Cardiac fibroblast (primary cell): ENCODE measurements around the gene CTIF.

Source experiments
- DNase-seq, 2 donors: peaks; one replicate each; pipeline versions ENCODE4 v3.0.0 to v3.0.0-alpha.2; 2010; ENCODE audit warnings: low read depth in 2 of 2
- H3K4me3 ChIP-seq, 2 donors: replicated peaks in 1 of 2; 1 replicate in 1 of 2; 2 replicates in 1 of 2; pipeline ENCODE4 v1.5.1; 2011; ENCODE audit warnings: low read depth in 2 of 2, low read length in 2 of 2, mild to moderate bottlenecking in 2 of 2, moderate library complexity in 1 of 2
- TF ChIP-seq, protein P1 (sequence below): IDR thresholded peaks from one replicate; pipeline ENCODE4 v1.5.1; 2011; ENCODE audit warnings: low read depth, mild to moderate bottlenecking, low read length, inconsistent platforms

CTIF gene

DNA sequence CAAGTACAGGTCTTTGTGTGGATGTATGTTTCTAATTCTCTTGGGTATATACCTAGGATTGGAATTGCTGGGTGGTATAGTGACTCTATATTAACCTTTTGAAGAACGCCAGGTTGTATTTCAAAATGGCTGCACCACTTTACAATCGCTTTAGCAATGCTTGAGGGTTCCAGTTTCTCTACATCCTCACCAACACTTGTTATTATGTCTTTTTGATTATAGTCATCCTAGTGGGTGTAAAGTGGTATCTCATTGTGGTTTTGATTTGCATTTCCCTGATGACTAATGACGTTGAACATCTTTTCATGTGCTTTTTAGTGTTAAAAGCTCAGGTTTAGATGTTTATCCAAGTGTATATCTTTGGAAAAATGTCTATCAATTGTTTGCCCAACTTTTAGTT, 39.5 kb downstream of the CTIF start:
- DNase-seq = no peak
- H3K4me3 ChIP-seq = no peak overlapping the region
- TF ChIP-seq, protein P1, sequence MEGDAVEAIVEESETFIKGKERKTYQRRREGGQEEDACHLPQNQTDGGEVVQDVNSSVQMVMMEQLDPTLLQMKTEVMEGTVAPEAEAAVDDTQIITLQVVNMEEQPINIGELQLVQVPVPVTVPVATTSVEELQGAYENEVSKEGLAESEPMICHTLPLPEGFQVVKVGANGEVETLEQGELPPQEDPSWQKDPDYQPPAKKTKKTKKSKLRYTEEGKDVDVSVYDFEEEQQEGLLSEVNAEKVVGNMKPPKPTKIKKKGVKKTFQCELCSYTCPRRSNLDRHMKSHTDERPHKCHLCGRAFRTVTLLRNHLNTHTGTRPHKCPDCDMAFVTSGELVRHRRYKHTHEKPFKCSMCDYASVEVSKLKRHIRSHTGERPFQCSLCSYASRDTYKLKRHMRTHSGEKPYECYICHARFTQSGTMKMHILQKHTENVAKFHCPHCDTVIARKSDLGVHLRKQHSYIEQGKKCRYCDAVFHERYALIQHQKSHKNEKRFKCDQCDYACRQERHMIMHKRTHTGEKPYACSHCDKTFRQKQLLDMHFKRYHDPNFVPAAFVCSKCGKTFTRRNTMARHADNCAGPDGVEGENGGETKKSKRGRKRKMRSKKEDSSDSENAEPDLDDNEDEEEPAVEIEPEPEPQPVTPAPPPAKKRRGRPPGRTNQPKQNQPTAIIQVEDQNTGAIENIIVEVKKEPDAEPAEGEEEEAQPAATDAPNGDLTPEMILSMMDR = no peak

DNA sequence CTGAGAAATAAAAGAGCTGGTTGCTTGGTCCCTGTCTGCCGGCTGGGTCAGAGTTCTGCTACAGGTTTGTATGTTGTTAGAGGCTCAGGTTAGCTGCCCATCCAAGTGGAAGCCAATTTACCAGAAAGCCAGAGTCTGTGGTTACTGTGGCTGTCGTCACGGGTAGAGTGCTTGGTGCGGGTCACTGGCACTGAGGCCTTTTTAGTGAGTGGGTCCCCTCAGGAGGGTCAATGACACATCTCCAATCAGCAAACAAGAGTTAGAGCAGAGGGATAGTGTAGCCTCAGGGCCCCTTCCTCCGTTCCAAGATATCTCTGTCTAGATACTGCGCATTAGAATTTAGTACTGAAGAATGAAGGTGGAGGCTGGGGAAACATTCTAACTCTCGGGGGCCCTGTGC, 41.2 kb downstream of the CTIF start:
- no peak for DNase-seq
- TF ChIP-seq, protein P1 = no peak
- H3K4me3 ChIP-seq = no peak overlapping the region

DNA sequence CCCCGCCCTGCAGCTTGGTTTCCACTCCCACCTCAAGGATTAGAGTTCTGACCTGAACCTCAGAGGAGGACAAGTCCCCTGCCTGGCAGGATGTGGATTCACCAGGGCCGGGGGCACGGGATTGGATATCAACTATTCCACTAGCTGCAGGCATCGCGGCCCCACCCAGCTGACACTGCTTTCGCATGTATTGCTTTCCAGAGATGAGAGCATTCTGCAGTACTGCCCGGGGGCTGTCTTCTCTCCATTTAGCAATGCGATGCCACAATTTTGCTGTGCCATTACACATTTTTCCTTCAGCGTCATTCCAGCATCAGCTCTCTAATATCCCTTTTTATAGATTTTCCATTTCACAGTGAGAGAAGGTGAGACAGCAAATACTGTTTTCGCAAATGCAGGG, 42.0 kb downstream of the CTIF start:
- no peak for DNase-seq
- TF ChIP-seq, protein P1 = no peak

DNA sequence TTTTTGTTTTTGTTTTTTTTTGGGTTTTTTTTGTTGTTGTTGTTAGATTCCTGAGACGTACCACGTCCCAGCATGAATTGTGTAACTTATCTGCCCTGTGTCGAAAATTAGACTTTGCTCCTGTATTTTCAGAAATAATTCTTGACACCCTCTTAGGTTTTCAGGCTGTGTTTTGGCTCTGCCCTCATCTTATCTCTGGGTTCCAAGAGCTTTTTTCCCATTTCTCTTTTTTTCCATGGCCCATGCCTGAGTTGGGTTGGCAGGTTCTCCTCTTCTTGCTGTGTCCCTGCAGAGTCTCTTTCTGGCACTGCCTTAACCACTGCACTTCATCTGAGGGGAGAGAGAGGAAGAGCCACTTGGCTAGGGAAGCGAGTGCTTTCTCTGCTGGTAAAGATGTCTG, 42.4 kb downstream of the CTIF start:
- no peak for DNase-seq
- TF ChIP-seq, protein P1 = no peak

More for the DNA sequence above, 42.0 kb downstream of the CTIF start:
- H3K4me3 ChIP-seq = no peak overlapping the region

DNA sequence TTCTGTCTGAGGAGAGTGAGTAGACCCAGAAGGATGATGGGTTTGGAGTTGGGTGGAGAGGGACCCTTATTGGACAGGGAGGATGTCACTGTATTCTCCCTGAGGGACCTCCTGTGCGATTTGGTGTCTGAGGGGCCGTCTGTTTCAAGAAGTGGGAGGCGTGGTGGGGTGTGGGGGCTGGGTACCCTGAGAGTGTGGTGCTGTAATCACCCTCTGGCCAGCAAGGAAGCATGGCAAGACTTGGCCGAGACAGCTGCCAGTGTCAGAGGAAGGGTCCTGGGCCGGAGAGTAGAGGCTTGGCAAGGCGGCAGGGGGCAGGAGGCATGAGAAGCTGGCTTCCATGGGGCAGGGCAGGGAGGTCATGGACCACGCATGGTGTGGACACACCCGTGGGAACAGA, 43.1 kb downstream of the CTIF start:
- no peak for DNase-seq
- TF ChIP-seq, protein P1 = no peak
- no peak overlapping the region for H3K4me3 ChIP-seq

More for the DNA sequence above, 42.4 kb downstream of the CTIF start:
- H3K4me3 ChIP-seq = no peak overlapping the region

DNA sequence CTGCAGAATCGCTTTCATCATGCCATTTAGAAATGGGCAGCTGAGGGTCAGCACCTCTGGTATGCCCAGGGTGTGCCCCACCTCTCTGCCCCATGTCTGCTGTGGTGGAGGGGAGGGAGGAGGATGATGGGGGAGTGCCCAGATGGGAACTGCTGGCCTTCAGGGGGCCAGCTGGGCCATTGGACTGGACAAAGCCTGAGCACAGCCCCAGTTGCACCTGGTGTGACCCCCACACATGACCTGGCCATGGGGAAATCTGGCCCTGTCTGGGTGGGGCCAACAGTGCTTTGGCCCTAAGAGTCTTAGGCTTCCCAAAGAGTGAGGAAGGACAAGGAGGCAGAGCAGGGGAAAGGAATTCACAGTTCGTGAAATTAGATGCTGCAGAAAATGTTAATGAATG, 44.1 kb downstream of the CTIF start:
- TF ChIP-seq, protein P1 = no peak
- DNase-seq = no peak

DNA sequence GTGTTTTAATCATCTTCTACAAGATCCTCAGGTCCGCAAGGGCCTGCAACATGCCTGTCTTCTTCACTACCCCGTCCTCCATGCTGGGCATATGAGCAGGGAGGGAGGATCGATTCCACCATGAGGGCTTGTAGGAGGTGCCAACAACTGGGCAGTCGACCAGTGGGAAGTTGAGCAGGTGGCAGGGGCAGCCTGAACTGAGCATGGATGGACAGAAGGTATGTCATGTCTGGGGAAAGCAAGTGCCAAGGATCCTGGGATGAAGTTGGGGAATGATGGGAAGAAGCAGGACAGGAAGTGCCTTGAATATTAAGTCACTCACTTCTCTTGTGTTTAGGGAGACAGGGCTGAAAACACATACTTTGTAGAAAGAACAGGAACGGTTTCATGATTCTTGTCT, 44.7 kb downstream of the CTIF start:
- no peak overlapping the region for H3K4me3 ChIP-seq
- DNase-seq = no peak
- TF ChIP-seq, protein P1 = no peak

More for the DNA sequence above, 44.1 kb downstream of the CTIF start:
- no peak overlapping the region for H3K4me3 ChIP-seq
